Activated T-cell treated with anti-CD3 and anti-CD28 coated beads, Interleukin-2, amount 50 U/mL, for 1 hour (primary cell): ENCODE results near the gene CEP68.
"Not testable (repeated sequence)": the region's sequence is repeated elsewhere in the genome, so short reads cannot be mapped to it uniquely, and the experiment has no call there.

Experiments
- DNase-seq: peaks from one replicate; pipeline ENCODE4 v3.0.0-alpha.2; 2020

Gene CEP68

GRCh38 chr2:65056215-65057053, at the start of gene CEP68:
Gene CEP68, plus strand, starts transcription at chr2:65056416. Its CDS starts 13,029 bp downstream, at chr2:65069445.
- peak; percentile 96 for DNase-seq

GRCh38 chr2:65013776-65014175, 42.4 kb upstream of the CEP68 start:
- DNase-seq, result no peak

- DNase-seq, result no peak
These were observed 40.5 kb upstream of the CEP68 start for GRCh38 chr2:65015731-65016130.

GRCh38 chr2:65016789-65017188, 39.4 kb upstream of the CEP68 start:
- DNase-seq, result no peak

- DNase-seq, result no peak
These were observed 38.9 kb upstream of the CEP68 start for GRCh38 chr2:65017335-65017734.

GRCh38 chr2:65018141-65018582, 38.1 kb upstream of the CEP68 start:
- no peak for DNase-seq

GRCh38 chr2:65019010-65019409, 37.2 kb upstream of the CEP68 start:
- no peak for DNase-seq

GRCh38 chr2:65019675-65020195, 36.5 kb upstream of the CEP68 start:
- DNase-seq, result no peak

GRCh38 chr2:65020251-65020650, 36.0 kb upstream of the CEP68 start:
- not testable (repeated sequence) for DNase-seq

GRCh38 chr2:65020943-65021528, 35.2 kb upstream of the CEP68 start:
- no peak for DNase-seq

GRCh38 chr2:65021709-65022108, 34.5 kb upstream of the CEP68 start:
- DNase-seq, result no peak

GRCh38 chr2:65022189-65022588, 34.0 kb upstream of the CEP68 start:
- no peak for DNase-seq

- DNase-seq, result no peak
These were observed 32.5 kb upstream of the CEP68 start for GRCh38 chr2:65023742-65024141.

GRCh38 chr2:65024149-65024829, 31.9 kb upstream of the CEP68 start:
- no peak for DNase-seq

GRCh38 chr2:65025453-65026123, 30.6 kb upstream of the CEP68 start:
- DNase-seq, result no peak

GRCh38 chr2:65026154-65026553, 30.1 kb upstream of the CEP68 start:
- DNase-seq, result no peak

- DNase-seq, result no peak
These were observed 29.3 kb upstream of the CEP68 start for GRCh38 chr2:65026704-65027464.

GRCh38 chr2:65027616-65028244, 28.5 kb upstream of the CEP68 start:
- no peak for DNase-seq

GRCh38 chr2:65030476-65031332, 25.5 kb upstream of the CEP68 start:
- no peak for DNase-seq

- peak; percentile 26 for DNase-seq
These were observed 24.7 kb upstream of the CEP68 start for GRCh38 chr2:65031341-65032018.
